Spleen (tissue), 7 donors: ENCODE measurements around the gene MDM4.
"Not testable (repeated sequence)": the region's sequence is repeated elsewhere in the genome, so short reads cannot be mapped to it uniquely, and the experiment has no call there.

Source experiments
- CTCF ChIP-seq, 11 experiments: fragments of 200-600 bp in 7 of 11; fragments of 450-650 bp in 4 of 11; sonication (generic) in 4 of 11; IDR thresholded peaks in 8 of 11; conservative IDR thresholded peaks in 3 of 11; 1 replicate in 7 of 11; 2 replicates in 4 of 11; pipeline versions ENCODE4 v1.4.0 to v1.8.0; 2016 to 2021; ENCODE audit warnings: antibody characterized with exemption in 11 of 11, inconsistent platforms in 4 of 11, mild to moderate bottlenecking in 1 of 11
- POLR2A ChIP-seq, 3 donors: fragments of 450-650 bp; IDR thresholded peaks; one replicate each; pipeline ENCODE4 v1.5.1; 2017; ENCODE audit warnings: antibody characterized with exemption in 3 of 3, mild to moderate bottlenecking in 1 of 3
- POLR2AphosphoS5 ChIP-seq, 3 donors: sonication (generic); formaldehyde crosslinking; IDR thresholded peaks; one replicate each; pipeline ENCODE4 v1.5.1; 2017; ENCODE audit warnings: antibody characterized with exemption in 3 of 3
- donor health status: DM: no; HTN: no; CAD: no; lungs with moderate emphysema.
- donor health status: DM: no; HTN: no; CAD: no.
- donor health status: DM: no; HTN: no; CAD: no.

- not testable (repeated sequence) for TF ChIP-seq CTCF (IDR thresholded peaks at IDR 0.05 in 8 of 11, conservative IDR thresholded peaks at IDR 0.05 in 3 of 11); POLR2A (IDR thresholded peaks at IDR 0.05); POLR2AphosphoS5 (IDR thresholded peaks at IDR 0.05)
These were observed 5.8 kb downstream of the MDM4 start for GRCh38 chr1:204521941-204522521.
